HG02943 (cell line): ENCODE measurements around the gene IL13.
"Not testable (repeated sequence)": the region's sequence is repeated elsewhere in the genome, so short reads cannot be mapped to it uniquely, and the experiment has no call there.

Source experiments
- ATAC-seq: cut with Tn5 transposase; IDR thresholded peaks from one replicate; pipeline ENCODE4 v1.9.1; 2021; ENCODE audit warnings: mild to moderate bottlenecking, low read depth, moderate library complexity; ENCODE audit not compliant: unreplicated experiment

IL13 gene

DNA sequence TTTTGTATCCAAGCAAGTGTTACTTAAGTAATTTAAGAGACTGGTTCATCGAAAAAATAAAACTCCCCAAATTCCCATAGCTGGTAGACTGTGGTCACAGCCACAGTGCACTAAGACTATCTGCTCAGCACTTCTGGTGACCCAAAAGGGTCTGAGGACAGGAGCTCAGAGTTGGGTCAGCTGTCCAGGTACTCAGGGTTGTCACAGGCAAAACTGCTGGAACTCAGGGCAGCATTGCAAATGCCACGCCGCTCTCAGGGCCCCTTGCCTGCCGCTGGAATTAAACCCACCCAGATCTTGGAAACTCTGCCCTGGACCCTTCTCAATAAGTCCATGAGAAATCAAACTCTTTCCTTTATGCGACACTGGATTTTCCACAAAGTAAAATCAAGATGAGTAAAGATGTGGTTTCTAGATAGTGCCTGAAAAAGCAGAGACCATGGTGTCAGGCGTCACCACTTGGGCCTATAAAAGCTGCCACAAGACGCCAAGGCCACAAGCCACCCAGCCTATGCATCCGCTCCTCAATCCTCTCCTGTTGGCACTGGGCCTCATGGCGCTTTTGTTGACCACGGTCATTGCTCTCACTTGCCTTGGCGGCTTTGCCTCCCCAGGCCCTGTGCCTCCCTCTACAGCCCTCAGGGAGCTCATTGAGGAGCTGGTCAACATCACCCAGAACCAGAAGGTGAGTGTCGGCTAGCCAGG is at the start of gene IL13:
Gene IL13 (plus strand): TSS at position 498 of the 705 bp plus-strand sequence. CDS start 14 bp downstream, at position 512.
- ATAC-seq: no peak

DNA sequence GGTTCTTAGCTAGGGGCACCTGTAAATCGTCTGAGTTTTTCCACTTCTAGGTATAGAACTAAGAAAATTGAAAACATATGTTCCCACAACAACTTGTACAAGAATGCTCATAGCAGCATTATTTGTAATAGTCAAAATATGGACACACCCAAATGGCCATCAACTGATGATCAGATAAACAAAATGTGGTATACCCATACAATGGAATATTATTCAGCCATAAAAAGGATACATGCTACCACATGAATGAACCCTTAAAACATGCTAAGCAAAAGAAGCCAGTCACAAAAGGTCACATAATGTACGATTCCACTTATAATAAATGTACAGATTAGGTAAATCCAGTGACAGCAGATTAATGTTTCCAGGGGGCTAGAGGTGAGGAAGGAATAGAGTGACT is 46.0 kb upstream of the IL13 start:
- no peak for ATAC-seq

DNA sequence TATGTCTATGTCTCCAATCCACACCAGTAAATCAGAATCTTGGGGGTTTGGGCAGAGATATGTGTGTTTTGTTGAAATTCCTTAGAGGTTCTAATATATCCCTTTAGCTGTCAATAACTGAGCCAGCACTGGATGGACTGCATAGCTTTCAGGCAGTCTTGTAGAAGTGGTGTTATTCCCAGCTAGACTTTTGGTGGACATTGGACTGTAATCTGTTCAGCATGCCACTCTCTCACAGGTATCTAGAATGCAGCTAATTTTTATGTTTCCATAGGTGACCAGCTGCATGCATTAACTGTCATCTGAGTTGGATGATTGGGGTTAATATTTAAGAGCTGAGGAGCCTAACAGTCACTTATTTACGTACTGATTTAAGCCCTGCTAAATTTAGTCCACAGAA is 45.1 kb upstream of the IL13 start:
- no peak for ATAC-seq

DNA sequence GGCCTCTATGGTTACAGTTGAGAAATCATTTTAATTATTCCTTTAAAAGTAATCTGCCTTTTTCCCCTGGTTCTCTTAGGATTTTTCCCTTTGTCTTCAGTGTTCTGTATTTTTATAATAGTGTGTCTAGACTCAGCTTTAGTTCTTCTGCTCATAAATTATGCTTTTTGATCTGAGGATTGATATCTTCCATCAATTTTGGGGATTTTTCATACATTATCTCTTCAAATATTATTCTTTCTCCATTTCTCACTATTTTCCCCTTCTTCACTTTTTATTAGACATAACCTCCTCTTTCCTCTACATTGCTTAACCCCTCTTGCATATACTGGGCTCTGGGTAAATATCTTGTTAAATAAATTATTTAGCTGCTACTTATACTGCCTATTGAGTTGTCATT is 36.3 kb upstream of the IL13 start:
- ATAC-seq: no peak

DNA sequence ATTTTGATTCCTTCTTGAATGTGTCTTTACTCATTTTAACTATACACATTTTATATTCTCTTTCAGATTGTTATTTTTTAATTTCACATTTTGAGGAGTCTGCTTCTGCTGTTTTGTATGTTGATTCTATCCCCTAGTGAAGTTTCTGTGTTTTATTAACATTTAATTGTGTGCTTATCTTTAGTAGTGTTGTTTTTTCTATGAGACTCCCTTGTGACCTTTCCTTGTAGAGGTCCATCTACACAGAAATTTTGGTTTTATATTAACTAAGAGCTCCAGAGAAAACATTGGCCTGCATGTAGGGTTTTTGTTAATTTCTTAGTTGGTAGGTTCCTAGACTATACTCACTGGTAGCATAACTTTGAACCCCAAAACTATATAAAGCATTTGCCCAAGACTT is 35.4 kb upstream of the IL13 start:
- ATAC-seq: no peak

DNA sequence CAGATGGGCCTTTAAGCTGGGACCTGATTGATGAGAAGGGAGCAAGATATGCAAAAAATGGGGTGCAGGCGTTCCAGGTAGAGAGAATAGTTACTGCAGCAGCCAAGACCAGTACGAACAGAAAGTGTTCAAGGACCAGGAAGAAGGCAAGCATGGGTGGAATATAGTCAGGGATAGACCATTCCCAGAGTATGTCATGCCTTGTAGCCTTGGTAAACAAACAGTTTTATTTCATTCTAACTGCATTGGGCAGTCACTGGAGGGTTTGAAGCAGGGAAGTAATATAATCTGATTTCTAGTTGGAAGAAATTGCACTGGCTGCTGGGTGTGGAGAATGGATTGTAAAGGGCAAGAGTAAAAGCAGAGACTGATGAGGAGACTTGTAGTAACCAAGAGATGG is 30.5 kb upstream of the IL13 start:
- ATAC-seq: no peak

DNA sequence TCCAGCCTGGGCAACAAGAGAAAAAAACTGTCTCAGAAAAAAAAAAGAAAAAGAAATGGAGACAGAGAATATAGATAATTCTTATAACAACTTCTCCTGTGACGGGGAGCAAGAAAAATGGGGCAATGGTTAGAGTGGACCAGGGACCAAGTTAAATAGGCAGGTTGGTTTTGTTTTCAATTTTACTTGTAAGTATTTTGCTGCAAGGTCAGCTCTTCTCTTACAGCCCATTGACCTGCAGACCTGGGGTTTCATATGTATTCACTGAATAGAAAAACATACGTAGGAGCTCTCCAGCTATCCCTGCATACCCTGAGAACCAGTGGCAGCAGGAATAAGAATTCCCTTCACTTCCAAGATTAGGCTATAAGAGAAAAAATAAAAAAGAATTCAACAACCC is 29.2 kb upstream of the IL13 start:
- no peak for ATAC-seq

DNA sequence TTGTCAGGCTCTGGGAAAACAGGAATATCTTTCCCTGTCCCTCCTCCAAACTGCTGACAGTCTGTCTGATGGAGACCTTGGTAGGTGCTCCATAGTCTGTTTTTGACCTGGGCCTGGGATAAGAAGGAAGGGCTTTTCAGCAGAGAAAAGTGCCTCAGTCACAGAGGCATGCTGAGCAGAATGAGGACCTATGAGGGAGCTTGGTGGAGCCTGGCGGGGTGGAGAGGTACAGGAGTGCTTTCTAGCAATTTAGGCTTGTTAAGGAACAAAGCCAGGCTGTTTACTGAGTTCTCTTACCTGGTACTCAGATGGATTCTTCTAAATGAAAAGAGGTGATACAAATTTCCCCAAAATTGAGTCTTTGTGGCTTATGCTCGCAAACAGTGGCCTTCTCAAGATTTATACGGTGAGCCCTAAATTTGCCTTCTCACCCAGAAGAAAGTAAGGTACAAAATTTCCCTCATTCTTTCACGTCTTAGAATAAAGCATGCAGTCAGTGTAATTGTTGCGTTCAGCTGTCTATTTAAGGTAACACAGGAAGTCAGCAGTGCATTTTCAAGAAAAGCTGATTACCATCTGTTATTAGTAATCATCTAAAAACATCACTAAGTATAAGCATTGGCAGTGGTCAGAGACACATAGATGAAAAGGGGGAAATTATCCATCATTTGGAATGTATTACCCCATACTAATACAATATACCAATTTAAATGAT is 28.6 kb upstream of the IL13 start:
- ATAC-seq: no peak

DNA sequence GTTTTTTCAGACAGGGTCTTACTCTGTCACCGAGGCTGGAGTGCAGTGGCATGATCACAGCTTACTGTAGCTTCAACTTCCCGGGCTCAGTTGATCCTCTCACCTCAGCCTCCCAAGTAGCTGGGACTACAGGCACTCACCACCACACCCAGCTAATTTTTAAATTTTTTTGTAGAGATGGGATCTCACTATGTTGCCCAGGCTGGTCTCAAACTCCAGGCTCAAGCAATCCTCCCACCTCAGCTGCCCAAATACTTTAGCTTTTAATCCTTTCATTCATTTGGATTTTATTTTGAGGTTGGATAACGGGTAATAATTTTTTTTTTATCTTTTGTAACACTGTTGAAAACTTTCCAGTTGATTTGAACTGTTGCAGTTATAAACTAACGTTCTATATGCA is 24.4 kb upstream of the IL13 start:
- ATAC-seq: not testable (repeated sequence)

DNA sequence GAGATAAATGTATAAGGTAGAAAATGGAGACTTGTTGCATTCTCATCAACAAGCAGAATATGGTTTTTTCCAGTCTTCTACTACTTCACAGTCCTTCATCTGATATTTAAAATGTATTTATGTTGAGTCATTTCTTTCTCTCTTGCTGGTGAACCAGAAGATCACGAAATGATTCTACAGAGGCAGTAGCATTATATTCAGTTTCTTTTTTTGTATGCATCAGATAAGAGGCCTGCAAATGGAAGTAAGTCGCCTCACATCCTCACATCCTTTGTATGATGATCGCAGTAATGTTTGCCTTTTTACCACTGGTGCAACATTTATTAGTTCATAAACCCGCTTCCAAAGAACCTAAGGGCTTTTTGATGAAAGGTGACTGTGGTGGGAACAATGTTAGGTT is 22.1 kb upstream of the IL13 start:
- no peak for ATAC-seq

DNA sequence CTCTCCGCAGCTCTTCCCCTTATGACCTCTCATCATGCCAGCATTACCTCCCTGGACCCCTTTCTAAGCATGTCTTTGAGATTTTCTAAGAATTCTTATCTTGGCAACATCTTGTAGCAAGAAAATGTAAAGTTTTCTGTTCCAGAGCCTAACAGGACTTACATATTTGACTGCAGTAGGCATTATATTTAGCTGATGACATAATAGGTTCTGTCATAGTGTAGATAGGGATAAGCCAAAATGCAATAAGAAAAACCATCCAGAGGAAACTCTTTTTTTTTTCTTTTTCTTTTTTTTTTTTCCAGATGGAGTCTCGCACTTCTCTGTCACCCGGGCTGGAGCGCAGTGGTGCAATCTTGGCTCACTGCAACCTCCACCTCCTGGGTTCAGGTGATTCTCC is 20.7 kb upstream of the IL13 start:
- ATAC-seq: no peak

DNA sequence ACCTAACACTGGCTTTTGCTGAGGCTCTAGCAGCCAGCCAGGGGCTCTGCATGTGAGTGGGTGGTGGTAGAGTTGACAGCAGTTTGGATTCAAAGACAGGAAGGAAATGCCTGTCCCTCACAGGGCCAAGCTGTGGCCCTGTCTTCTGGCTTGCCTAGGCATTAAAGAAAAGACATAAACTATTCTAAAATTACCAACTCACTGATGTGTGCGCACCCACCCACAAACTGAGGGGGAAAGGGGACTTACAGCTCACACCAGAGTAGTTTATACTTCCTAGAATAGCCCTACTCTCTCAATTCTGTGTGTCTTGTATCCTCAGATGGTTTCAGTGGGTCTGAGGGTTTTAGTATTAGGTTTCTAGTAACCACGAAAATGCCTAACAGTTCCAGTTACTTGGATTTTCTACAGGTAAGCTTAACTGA is 18.3 kb upstream of the IL13 start:
- ATAC-seq: peak; percentile 70

DNA sequence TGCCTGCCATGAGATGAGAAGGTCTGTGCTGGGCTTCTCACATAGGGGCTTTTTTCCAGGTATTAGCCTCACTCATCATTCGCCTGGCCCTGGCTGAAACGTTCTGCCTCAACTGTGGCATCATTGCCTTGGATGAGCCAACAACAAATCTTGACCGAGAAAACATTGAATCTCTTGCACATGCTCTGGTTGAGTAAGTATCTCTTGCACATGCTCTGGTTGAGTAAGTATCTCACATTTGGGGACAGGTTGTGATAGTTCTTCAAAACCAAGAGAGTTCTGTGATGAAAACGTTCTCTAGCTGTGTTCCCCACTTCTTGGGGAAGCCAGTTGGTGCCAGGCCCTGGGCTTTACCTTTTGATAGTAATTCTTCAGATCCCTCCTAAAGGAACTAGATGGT is 17.4 kb upstream of the IL13 start:
- no peak for ATAC-seq

DNA sequence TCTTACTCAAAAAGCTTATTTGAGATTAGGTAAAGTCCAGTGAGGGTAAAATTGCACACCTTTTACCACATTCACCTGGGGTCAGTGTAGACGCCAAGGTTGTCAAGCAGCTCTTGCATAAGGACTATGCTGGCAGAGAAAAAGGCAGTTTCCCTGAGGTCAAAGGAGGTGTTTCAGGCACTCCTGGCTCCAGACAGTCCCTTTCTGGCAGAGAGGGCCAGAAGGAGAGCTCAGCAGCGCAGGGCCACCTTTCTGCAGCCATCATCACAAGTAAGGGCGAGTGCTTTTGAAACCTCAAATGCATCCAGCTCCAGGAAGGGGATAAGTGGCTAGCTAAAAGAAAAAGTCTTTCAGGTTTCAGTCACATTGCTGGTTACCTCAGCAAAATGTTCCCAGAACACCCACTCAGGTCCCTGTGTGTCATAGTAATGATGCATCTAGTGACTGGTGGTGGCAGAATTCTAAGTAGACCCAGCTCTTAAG is 16.7 kb upstream of the IL13 start:
- no peak for ATAC-seq

DNA sequence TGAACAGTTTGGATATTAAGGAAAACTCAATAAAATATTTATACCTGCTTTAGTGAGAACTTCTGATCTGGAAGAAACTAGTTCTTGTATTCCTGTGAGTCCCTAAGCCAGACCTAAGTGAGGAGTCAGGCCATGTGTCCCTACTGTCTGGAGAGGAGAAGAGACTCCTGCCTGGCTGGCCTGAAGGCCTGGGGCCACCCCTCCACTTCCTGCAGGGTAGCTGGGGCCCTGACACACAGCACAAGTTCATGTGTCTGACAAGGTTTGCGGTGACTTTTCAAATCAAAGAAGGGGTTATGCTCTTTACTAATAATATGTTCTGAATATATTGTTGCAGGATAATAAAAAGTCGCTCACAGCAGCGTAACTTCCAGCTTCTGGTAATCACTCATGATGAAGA is 16.1 kb upstream of the IL13 start:
- ATAC-seq: no peak

DNA sequence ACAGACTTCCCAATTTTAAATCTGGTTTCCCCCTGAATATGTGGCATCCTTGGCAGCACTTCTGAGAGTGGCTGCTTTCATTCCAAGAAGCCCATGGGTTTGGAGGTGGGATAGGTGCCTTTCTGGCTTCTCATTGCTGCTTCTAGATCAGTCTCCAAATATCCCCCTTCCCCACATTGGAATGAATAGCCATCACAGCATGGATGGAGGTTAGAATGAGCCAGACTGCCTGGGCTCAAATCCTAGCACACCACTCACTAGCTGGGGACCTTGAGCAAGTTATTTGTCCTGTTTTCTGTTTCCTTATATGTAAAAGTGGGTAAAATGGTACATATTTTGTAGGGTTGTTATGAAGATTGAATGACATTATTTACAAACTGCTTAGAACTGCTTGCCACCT is 13.8 kb upstream of the IL13 start:
- ATAC-seq: no peak

DNA sequence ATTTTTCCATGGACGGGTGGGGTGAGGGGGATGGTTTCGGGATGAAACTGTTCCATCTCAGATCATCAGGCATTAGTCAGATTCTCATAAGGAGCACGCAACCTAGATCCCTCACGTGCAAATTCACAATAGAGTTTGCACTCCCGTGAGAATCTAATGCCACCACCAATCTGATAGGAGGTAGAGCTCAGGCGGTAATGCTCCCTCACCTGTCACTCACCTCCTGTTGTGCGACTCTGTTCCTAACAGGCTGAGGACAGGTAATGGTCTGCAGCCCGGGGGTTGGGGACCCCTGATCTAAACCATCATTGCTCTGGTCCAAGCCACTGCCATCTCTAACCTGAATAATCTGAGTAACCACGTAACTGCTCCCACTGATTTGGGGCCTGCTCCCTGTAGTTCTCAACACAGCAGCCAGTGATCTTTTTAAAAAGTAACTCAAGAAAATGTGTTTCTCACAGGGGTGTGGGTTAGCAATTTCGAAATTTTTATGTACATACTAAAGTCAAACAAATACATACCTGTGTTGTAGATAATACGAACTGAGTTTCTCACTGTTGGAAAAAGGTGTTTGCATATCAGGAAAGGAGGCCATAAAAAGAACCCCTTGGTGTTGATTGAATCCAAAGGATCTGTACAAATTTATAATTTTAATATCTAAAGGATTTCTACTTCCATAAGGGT is 11.2 kb upstream of the IL13 start:
- no peak for ATAC-seq

DNA sequence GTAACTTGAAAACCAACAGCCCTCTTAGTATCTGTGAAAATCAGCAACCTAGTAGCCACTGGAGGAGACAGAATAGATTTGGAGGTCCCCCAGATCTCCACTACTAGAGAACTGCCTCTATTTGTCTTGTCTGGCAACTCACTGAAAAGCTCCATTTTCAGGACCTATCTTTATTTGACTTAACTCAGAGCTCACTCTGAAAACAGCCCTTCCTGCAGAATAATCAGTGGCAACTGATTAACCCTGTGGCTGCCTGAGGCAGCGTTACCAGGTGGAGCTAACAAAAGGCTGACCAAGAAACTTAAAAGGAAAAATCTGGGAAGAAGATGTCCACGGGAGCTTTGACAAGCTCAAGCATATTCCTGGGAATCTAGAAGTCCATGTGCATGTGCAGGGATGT is 10.5 kb upstream of the IL13 start:
- ATAC-seq: no peak

DNA sequence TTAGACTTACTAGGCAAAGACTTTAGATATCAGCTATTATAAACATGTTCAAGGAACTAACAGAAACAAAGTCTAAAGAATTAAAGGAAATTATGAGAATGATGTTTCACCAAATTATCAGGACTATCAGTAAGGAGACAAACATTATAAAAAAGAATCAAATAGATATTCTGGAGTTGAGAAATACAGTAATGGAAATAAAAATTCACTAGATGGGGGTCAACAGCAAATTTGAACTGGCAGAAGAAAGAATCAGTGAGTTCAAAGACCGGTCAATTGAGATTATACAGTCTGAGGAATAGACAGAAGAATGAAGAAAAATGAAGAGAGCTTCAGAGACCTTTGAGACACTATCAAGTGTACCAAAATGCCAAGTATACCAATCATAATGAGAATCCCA is 9.6 kb upstream of the IL13 start:
- ATAC-seq: no peak

DNA sequence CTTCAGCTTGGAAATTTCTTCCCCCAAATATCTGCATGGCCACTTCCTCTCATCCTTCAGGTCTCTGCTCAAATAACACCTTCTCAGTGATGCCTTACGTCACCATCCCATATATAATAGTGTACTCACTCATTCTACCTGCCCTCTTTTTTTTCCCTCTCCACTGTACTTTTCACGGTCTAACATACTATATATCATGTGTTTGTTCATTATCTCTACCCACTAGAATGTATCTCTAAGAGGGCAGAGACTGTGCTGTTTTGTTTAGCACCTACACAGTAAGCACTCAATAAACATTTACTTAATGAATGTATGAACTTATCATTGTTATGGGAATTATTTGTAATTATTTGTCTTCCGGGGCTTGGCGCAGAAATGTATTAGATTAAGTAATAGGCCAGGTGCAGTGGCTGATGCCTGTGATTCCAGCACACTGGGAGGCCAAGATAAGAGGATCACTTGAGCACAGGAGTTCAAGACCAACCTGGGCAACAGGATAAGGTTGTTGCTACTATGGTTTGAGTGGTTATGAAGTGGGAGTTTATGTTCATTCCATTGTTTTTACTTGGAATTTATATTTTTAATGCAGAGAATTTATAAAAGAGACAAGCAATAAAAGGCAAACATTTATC is 6.0 kb upstream of the IL13 start:
- no peak for ATAC-seq

DNA sequence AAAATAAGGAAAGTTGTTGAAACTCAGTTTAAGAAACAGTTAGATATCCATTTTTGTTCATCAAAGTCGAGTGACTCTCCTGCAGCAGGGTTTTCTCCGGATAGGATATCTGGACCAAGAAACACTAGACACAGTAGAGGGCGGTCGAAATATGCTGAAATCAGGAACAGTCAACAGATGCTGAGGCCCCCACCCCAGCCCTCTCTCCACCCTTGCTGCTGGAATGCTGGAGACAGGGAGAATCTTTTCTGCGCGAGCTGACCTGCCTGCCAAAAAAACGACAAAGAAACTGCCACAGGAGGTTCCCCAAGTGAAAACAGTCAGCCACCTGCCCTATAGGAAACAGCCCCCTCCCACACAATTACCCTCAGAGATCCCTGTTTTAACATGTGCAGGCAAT is 4.3 kb upstream of the IL13 start:
- ATAC-seq: no peak
